Raji (cell line): ENCODE measurements around the gene FBXO48.

Experiments used
- POLR2A ChIP-seq: IDR thresholded peaks from 2 replicates; pipeline ENCODE4 v1.6.1; 2011; ENCODE audit warnings: low read depth, low read length, control low read depth; ENCODE audit not compliant: insufficient read depth

FBXO48 gene

DNA sequence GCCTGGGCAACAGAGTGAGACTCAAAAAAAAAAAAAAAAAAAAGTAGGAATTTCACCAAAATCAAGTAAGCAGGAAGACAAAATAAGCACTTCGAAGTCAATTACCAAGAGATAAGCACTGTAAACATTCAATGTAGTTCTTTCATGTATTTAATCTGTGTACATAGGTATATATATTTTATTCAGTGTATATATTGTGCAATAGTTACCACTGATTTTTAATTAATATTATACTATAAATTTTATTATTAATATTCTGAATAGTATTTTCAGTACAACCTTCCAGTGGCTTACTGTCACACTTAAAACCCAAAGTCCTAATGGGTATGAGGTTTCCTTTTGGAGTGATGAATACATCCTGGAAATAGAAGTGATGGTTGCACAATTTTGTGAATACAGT lies 9.4 kb upstream of the FBXO48 start:
- TF ChIP-seq POLR2A: no peak

DNA sequence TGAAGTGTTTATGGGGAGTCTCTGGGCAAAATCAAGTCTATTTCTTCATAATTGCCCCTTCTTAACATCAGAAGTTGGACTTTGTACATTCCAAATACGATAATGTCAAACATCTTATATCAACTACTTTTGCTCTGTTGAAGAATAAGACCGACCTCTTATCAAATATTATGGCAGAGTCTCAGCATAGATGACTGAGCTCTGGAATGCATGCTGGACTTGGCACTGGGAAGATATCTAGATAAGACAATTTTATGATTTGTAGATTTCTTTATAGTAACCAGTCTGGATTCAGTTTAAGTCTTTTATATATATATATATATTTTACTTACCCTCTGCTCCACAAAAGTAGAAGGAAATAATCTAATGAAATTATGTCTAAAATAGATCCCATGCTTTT lies 8.5 kb upstream of the FBXO48 start:
- no peak for TF ChIP-seq POLR2A

DNA sequence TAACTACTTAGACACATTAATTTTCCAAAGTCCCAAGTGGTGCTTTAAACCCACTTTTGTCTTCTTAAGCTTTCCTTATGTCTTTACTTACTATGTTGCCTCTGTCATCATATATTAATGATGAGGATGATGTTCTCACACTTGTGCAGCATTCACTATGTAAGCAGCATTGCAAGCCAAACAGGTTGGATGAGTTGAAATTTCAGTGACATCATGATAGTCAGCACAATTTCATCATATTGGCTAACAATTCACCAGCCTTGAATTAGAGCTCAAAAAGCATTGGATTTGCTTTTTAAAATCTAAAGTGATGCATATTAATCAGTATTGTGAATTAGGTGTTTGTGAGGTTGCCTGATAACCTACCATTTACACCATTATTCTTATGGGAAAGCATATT lies 8.0 kb upstream of the FBXO48 start:
- no peak for TF ChIP-seq POLR2A

DNA sequence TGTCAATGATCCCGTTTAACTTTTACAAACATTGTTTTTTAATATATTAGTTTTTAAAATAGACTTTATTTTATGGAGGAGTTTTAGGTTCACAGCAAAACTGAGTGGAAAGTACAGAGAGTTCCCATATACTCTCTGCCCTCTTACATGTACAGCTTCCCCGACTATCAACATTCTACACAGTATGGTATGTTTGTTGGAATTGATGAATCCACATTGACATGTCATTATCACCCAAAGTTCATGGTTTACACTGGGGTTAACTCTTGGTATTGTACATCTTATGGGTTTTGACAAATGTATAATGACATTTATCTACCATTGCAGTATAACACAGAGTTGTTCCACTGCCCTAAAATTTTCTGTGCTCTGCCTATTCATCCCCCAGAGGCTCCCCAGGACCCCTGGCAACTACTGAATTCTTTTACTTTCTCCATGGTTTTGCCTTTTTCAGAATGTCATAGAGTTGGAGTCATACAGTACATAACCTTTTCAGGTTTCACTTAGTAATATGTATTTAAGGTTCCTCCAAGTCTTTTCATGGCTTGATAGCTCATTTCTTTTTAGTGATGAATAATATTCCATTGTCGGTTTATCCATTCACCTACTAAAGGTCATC lies 5.8 kb upstream of the FBXO48 start:
- TF ChIP-seq POLR2A: no peak

DNA sequence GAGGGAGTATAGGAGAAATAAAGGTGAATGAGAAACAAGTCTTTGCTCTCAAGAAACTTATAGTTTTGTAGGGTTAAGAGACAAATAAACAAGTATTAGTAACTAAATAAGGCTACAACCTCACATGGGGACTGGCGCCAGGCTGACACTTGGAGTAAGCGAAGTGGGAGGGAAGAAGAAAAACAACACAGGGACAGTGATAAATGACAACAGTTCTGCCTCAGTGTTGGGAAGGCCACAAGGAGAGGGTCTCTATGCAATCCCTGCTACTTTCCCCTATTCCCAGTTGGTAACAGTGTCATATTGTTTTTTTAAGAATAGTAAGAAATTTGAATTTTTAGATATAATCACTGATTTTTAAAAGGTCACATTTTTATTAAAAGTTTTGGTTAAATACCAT lies 4.3 kb upstream of the FBXO48 start:
- TF ChIP-seq POLR2A: no peak

DNA sequence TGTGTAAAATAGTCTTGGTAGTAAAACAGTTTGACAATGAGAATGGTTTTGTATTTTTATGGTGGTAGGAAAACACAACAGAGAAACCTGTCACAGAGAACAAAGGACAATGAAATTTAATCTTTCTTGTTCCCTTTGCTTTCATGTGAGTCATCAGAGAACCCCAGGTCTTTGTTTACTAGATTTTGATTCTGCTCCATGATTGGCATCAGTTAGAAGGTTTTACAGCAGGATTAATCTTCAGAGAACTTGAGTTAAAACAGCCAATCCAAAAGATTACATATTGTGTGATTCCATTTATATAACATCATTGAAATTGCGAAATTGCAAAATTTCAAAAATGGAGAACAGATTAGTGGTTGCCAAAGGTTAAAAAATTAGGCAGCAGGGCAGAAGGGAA lies 2.8 kb upstream of the FBXO48 start:
- TF ChIP-seq POLR2A: no peak

DNA sequence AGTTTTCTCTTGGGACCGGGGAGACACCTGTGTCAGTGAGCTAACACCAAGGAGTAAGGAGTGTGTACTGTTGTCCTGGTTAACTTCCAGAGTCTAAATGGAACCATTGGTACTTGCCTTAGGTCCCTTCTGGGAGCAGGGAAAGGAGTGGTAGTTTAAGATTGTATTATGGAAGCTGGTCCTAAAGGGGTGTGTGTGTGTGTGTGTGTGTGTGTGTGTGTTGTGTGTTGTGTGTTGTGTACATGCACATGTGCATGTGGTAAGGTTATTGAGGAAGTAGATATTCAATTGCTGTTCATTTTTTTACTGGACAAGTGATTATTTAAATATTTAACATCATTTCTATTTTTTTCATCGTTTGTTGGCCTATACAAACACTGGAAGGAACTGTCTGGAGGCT lies 1.7 kb upstream of the FBXO48 start:
- TF ChIP-seq POLR2A: no peak

DNA sequence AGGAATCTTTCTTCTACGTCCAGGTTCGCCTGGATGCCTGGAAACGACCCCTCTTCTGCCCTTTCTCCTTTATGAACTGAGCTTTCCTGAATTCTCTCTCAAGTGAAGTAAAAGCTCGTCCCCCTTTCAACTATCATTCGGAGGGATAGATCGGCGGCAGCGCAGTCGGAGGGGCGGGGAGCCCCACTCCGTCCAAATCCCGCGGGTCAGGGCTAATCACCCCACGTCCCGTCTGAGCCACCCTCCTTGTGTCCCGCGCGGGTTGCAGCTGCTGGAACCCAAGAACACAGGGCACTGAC lies 367 bp downstream of the FBXO48 start:
- TF ChIP-seq POLR2A: no peak

DNA sequence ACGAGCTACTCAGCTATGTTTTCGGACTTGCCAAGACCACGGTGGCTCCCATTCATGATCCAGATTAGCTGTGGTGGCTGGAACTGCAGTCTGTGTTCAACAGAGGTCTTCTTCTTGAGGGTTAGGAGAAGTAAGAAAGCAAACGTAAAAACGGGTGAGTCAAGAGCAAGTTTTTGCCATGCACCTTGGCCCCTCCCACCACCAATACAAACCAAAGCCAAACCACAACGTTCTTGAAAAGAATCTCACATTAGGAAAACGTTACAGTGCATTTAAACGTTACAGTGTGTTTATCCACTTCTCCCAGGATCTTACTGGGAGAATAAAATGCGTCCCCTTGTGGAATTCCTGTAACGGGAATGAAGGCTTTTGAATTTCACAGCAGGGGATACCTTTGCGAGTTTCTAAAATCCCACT lies 725 bp downstream of the FBXO48 start:
- TF ChIP-seq POLR2A: no peak

DNA sequence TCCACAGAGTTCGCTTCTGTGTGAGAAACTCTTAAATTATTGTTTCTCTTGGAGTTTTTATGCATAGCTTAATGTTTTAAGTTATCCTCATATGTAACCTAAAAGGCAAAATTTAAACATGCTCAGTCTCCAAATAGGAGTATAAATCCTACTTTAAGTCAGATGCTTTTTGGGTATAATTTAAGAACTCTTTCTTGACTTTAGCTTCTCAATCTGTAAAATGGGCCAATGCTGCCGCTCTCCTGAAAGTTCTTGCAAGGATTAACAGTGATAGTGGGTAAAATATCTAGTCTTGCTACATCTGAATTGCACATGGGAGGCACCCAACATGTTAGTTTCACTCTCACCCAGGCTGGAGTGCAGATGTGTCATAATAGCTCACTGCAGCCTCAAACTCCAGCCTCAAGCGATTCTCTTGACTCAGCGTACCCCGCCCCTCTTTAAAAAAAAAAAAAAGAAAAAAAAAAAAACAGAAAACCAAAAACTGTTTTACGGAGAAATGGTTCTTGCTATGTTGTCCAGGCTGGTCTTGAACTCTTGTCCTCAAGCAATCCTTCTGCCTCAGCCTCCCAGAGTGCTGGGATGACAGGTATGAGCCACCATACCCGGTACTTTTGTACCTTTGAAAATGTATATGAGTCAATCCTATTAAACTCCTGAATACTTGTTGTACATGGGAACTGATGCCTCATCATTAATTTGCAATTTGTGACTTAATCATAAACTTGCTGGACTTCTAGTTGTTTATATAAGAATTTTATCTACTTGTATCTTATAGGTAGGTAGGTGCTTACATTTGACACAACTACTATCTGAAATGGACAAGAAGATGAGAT lies 1.8 kb downstream of the FBXO48 start:
- no peak for TF ChIP-seq POLR2A

DNA sequence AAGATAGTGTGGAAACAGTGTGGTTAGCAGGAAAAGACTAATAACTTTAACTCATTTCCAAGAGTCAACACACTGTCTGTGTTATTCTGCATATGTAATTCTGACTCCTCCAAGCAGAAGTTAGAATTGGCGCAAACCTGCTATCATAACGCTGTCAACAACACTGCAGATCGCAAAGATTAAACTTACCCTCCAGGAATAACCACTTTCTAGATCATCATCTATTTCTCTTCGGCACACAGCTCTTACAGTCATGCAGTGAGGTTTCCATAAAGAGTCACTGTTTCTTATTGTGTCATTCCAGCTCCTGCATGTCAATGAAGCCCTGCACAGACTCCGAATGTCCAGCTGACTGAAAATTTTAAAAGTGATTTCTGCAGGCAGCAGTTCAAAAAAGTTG lies 2.4 kb downstream of the FBXO48 start:
- TF ChIP-seq POLR2A: no peak

DNA sequence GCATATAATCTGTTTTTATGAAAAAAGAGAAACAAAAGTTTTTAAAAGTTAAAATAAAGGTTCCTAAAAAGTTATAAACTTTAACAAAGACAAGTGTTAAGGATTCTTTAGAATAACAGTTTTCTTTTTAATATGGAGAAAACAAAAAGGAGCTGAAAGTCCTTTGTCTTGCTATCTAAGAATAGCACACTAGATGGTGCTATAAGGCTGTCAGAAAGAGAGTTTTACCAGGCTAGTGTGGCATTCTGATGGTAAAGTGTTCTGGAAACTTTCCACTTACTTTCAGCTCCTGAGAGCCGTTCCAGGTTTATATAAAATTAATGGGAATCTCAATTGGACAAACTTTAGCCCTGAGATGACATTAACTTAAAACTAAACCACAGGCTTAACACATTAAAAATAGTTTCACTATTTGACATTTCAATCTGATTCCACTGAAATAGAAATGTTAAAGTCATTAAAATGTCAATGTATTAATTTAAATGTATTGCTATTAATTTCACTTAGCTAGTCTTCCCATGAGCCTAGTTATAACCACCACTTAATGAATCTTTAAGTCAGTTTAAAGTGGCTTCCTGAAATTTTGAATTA lies 3.7 kb downstream of the FBXO48 start:
- TF ChIP-seq POLR2A: no peak

DNA sequence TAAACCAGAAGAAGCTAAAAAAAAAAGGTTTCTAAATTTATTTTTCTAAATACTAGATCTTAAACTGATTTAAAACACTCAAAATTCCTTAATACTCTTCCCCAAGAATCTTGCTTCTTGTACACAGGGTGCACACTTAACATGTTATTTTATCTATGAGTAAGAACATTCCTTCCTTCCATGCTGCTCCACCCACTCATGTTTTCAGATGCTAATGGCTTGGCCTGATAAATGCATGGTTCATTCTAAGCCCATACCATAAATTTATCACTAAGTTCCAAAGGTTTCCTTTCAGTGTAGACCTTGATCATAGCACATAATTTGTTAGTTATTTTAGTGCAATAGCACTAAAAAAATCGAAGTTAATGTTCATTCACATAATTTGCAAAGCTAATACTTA lies 8.1 kb downstream of the FBXO48 start:
- TF ChIP-seq POLR2A: no peak

DNA sequence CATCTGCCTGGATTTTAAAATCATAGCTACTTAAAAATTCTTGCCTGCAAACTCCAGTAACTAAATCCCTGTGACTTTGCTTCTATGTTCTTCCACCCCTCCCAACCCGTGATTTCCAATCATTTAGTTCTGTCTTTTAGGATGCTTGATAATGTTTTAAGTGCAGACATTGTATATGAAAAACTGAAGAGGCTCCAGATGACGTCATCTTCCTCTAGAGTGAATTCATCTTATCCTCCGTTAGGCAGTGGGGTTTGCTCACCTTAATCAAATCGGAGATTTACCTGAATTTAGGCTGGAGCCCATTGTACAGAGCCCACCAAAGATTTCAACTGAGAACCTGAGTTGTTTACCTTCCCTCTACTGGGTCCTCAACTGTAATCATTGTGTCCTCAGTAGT lies 10.9 kb downstream of the FBXO48 start:
- TF ChIP-seq POLR2A: no peak

DNA sequence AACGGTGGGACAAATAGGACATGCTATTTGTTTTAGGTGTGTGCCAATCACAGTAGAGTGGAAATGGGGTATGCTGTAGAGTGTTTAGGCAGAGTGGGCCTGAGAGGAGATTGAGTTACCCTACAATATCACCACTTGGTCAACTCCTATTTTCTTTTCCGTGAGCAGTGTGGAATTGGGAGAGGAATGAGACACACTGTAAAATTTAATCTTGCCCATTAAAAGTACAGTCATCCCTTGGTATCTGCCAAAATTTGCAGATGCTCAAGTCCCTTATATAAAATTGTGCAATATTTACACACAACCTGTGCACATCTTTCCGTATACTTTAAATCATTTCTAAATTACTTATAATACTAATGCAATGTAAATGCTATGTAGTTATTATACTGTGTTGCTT lies 12.4 kb downstream of the FBXO48 start:
- no peak for TF ChIP-seq POLR2A

DNA sequence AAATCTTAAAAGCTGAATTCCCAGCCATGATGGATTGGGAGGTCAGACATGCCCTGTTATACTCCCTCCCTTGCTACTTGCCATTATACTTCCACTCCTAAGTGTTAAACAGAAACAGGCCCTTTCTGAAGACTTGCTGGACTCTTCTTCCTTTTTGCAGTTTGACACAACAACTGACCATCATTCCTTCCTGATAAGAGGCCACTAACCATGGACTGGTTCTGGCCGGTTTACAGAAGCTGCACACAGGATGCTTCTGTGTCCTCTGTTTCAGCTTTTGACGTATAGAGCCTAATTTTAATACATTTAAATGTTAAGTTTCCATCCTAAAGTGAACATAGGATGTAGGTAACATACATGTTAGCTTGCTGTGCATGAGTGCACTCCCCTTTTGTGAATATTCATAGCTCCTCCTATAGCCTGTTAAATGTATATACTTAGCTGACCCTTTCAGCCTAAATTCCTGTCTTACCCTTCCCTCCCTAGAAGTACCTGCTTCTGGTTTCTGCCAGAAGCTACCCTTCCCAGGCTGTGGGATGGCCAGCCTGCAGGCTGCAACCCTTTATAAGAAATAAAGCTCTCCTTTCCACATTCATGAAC lies 13.2 kb downstream of the FBXO48 start:
- TF ChIP-seq POLR2A: no peak
